Cardiac muscle cell (in vitro differentiated cells and primary cell): Measurements from ENCODE around the gene ANGPTL1. TPM values are rescaled to one million over a fixed set of nuclear protein-coding genes. Genes with fewer than 3 reads are reported as not detected.

Experiments
- DNase-seq, 2 donors: peaks; one replicate each; pipeline versions ENCODE4 v3.0.0 to v3.0.0-alpha.2; 2010 to 2017; ENCODE audit warnings: low read depth in 1 of 2, low spot score in 1 of 2
- H3K27ac ChIP-seq: fragments of 200-600 bp; sonication (generic); 2 replicates; pipeline ENCODE4 v1.5.1; 2016
- H3K27me3 ChIP-seq: fragments of 200-600 bp; sonication (generic); 2 replicates; pipeline ENCODE4 v1.6.0; 2016; ENCODE audit warnings: control low read depth
- H3K36me3 ChIP-seq: fragments of 200-600 bp; sonication (generic); 2 replicates; pipeline ENCODE4 v1.5.1; 2016; ENCODE audit warnings: control low read depth
- H3K4me1 ChIP-seq: fragments of 200-600 bp; sonication (generic); 2 replicates; pipeline ENCODE4 v1.8.1; 2017; ENCODE audit warnings: low read depth, mild to moderate bottlenecking, mixed run types
- H3K4me3 ChIP-seq: fragments of 200-600 bp; sonication (generic); 2 replicates; pipeline ENCODE4 v1.5.1; 2016; ENCODE audit warnings: mild to moderate bottlenecking
- H3K9me3 ChIP-seq: fragments of 200-600 bp; sonication (generic); 2 replicates; pipeline ENCODE4 v1.5.1; 2017; ENCODE audit warnings: low read depth, mild to moderate bottlenecking, control low read depth
- polyA plus RNA-seq: library from polyadenylated mRNA; unstranded; fragments of >200 nt; fragmentation: Nextera tagmentation; extraction: Ambion mirVana; gene quantifications from 2 replicates; pipeline ENCODE4 v1.2.1, GENCODE V29; 2016
- total RNA-seq: library from RNA; depleted of rRNA; stranded (reverse); fragments of >200 nt; gene quantifications from 2 replicates; pipeline ENCODE4 v1.2.3, GENCODE V29; 2016
- TF ChIP-seq, protein P1 (sequence below): IDR thresholded peaks from 2 replicates; pipeline ENCODE4 v1.5.1; 2012; ENCODE audit warnings: low read depth, mild to moderate bottlenecking, low read length

The ANGPTL1 gene
- total and polyA plus RNA-seq, 2 experiments from 2014 or later, result not detected

DNA sequence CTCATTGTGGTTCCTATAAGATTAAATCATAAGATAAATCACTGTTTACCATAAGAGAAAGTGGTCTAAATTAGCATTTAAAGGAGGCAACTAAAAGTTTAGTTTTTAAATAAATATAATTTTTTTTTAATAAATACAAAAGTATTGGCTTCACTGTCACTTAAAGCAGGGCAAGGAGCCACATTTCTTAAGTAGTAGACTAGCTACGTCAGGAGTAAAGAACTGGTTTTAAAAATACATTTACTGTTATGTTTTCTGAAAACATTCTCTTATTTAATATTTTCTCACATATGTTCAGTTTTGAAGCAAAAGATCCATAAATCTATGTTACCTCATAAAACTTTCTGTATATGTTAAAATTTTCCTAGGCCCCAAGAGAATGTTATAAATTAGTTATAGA, 2.2 kb downstream of the ANGPTL1 start:
- Histone ChIP-seq H3K27me3 (no peaks in the 10 kb centered on the region), H3K4me3 (no peak overlapping the region), H3K9me3 (no peaks in the 10 kb centered on the region), H3K27ac (no peak overlapping the region), H3K4me1 (peaks cover 12% of the 10 kb centered on the region), H3K36me3 (no peaks in the 10 kb centered on the region)
- DNase-seq, result peak in 1 of 2 donors; percentile 29
- TF ChIP-seq, protein P1, sequence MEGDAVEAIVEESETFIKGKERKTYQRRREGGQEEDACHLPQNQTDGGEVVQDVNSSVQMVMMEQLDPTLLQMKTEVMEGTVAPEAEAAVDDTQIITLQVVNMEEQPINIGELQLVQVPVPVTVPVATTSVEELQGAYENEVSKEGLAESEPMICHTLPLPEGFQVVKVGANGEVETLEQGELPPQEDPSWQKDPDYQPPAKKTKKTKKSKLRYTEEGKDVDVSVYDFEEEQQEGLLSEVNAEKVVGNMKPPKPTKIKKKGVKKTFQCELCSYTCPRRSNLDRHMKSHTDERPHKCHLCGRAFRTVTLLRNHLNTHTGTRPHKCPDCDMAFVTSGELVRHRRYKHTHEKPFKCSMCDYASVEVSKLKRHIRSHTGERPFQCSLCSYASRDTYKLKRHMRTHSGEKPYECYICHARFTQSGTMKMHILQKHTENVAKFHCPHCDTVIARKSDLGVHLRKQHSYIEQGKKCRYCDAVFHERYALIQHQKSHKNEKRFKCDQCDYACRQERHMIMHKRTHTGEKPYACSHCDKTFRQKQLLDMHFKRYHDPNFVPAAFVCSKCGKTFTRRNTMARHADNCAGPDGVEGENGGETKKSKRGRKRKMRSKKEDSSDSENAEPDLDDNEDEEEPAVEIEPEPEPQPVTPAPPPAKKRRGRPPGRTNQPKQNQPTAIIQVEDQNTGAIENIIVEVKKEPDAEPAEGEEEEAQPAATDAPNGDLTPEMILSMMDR, result no peak

DNA sequence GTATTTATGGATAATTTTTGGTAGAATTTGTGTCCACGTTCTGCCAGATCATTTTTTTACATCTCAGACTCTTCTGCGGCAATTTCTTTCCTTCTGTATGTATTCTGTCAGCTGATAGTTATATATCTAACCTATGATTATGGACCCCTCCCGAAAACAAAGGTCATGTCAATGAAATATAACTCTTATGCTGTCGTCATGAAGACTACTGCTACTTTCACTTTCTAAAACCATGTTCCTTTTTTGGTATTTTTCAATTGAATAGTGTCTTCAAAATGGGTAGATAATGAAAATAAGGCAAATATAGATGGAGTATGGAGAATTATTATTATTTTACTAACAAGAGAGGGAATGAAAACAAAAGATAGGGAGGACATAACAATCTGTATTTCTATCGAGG, 3.2 kb downstream of the ANGPTL1 start:
- Histone ChIP-seq H3K27ac (no peak overlapping the region), H3K36me3 (no peaks in the 10 kb centered on the region), H3K9me3 (no peaks in the 10 kb centered on the region), H3K4me1 (peaks cover 12% of the 10 kb centered on the region), H3K4me3 (no peak overlapping the region), H3K27me3 (no peaks in the 10 kb centered on the region)
- TF ChIP-seq, protein P1, result no peak
- peak in 1 of 2 donors; percentile 38 for DNase-seq

- no peak overlapping the region for H3K27ac ChIP-seq
- no peak overlapping the region for H3K4me3 ChIP-seq
- peak in 1 of 2 donors; percentile 21 for DNase-seq
- H3K27me3 ChIP-seq, result no peaks in the 10 kb centered on the region
- no peaks in the 10 kb centered on the region for H3K9me3 ChIP-seq
- H3K4me1 ChIP-seq, result peaks cover 5% of the 10 kb centered on the region
- H3K36me3 ChIP-seq, result no peaks in the 10 kb centered on the region
- TF ChIP-seq, protein P1, result no peak
Observed at GRCh38 chr1:178864326-178864725, 6.6 kb downstream of the ANGPTL1 start.

- DNase-seq, result no peak
- TF ChIP-seq, protein P1, result no peak
- no peaks in the 10 kb centered on the region for H3K36me3 ChIP-seq
Observed at GRCh38 chr1:178862864-178863263, 8.0 kb downstream of the ANGPTL1 start.

DNA sequence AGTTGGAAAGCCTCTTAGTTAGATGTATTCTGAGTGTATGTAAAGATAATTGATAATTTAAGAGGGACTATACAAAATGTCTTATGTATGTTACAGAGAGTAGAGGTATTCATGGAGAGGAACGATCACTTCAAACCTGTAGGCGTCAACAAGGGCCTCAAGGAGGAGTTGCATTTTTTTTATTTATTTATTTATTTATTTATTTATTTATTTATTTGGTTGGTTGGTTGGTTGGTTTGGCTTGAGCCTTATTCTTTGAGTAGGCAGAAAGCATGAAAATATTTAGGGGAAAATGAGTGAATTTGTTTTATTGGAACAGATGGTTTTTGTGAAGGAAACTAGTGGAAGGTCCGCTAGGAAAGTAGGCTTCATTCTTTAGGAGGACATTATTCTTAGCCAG, 8.5 kb downstream of the ANGPTL1 start:
- no peak overlapping the region for H3K27ac ChIP-seq
- no peaks in the 10 kb centered on the region for H3K27me3 ChIP-seq
- H3K9me3 ChIP-seq, result no peaks in the 10 kb centered on the region
- no peaks in the 10 kb centered on the region for H3K36me3 ChIP-seq
- no peak for DNase-seq
- peaks cover 5% of the 10 kb centered on the region for H3K4me1 ChIP-seq
- TF ChIP-seq, protein P1, result no peak
- H3K4me3 ChIP-seq, result no peak overlapping the region

More at GRCh38 chr1:178862864-178863263, 8.0 kb downstream of the ANGPTL1 start:
- peaks cover 5% of the 10 kb centered on the region for H3K4me1 ChIP-seq
- no peak overlapping the region for H3K4me3 ChIP-seq
- no peaks in the 10 kb centered on the region for H3K9me3 ChIP-seq
- H3K27ac ChIP-seq, result peak overlapping the region; percentile 41
- no peaks in the 10 kb centered on the region for H3K27me3 ChIP-seq

GRCh38 chr1:178857126-178857525, 13.8 kb downstream of the ANGPTL1 start:
- no peak for DNase-seq
- TF ChIP-seq, protein P1, result no peak
- Histone ChIP-seq H3K9me3 (no peaks in the 10 kb centered on the region), H3K4me3 (no peak overlapping the region), H3K27ac (no peak overlapping the region), H3K4me1 (no peaks in the 10 kb centered on the region), H3K27me3 (no peaks in the 10 kb centered on the region), H3K36me3 (no peaks in the 10 kb centered on the region)
